NCI-H2196 treated with DMSO at 0.1 percent for 48 hours (cell line): Measurements from ENCODE around the gene BRPF1.

ENCODE experiments used
- DNase-seq: peaks from one replicate; lab custom pipeline; 2025; ENCODE audit not compliant: unreplicated experiment; lab: John Stamatoyannopoulos, UW

The BRPF1 gene

DNA sequence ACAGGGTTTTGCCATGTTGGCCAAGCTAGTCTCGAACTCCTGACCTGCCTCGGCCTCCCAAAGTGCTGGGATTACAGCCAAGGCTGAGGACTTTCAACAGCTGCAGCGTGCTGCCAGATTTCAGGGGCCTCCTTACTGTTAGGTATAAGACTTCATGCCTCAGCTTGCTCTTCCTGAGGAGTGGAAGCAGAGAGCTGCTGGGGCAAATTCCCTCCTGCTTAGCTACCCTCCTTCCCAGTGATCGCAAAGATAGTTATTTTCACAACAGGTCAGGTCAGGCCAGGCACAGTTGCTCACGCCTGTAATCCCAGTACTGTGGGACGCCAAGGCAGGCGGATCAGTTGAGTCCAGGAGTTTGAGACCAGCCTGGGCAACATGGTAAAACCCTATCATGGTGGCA is 30.5 kb upstream of the BRPF1 start:
- no peak for DNase-seq

DNA sequence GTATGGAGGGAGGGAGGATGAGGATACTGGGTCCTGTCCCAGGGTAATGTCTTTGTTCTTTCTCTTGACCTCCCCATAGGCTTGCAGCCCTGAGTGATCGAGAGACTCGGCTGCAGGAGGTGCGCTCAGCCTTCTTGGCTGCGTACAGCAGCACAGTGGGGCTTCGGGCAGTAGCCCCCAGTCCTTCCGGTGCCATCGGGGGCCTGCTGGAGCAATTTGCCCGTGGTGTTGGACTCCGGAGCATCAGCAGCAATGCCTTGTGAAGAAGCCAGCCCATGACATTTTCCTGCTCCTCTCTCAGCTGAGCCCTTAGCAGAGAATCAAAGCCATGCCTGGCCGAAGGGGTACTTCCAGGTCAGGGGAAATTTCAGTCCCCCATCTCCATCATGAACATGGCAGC is 29.8 kb upstream of the BRPF1 start:
- DNase-seq: no peak

DNA sequence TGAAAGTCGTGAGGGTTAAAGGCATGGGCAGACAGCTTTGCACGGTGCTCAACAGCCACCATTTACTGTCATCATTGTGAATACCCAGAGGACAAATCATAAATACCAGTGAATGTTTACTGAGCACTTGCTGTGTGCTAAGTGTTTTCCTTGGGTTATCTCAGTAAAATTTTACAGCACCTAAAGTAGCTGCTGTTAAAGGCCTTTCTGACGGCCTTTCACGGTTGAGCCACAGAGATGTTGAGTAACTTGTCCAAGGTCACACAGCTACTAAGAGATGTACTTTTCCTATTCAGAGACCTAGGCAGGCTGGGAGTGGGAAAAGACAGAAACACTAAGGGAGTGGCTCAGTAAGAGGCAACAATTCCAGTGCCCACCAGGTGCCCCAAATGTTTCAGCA is 28.3 kb upstream of the BRPF1 start:
- DNase-seq: no peak

DNA sequence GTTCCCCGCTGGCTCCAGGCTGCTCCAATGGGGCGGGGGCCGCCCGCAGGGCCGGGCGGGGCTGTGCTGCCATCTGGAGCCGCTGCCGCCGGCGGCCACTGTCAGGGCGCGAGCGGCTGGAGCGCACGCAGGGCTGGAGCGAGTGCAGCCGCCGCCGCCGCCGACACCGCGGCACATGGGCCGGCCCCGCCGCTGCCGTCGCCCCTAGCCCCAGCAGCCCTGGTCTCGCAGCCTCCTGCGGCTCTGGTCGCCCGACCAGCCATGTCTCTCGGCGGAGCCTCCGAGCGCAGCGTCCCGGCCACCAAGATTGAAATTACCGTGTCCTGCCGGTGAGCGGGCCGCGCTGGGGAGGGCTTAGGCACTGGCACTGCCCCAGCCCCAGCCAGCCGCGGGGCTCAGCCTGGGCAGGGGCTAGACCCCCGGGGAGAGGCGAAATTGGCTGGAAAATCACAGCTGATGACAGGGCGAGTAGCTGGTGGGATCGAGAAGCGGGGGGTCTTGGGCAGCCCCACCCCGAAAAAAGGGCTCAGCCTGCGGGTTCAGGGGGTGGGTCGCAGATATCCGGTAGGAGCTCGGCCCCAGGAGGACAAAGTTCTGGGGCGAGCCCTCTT is 27.7 kb upstream of the BRPF1 start, which contains the start of gene CPNE9:
Gene CPNE9, plus strand, starts transcription at position 98 of the 611 bp plus-strand sequence. Its CDS starts 164 bp downstream, at position 262.
- DNase-seq: no peak

DNA sequence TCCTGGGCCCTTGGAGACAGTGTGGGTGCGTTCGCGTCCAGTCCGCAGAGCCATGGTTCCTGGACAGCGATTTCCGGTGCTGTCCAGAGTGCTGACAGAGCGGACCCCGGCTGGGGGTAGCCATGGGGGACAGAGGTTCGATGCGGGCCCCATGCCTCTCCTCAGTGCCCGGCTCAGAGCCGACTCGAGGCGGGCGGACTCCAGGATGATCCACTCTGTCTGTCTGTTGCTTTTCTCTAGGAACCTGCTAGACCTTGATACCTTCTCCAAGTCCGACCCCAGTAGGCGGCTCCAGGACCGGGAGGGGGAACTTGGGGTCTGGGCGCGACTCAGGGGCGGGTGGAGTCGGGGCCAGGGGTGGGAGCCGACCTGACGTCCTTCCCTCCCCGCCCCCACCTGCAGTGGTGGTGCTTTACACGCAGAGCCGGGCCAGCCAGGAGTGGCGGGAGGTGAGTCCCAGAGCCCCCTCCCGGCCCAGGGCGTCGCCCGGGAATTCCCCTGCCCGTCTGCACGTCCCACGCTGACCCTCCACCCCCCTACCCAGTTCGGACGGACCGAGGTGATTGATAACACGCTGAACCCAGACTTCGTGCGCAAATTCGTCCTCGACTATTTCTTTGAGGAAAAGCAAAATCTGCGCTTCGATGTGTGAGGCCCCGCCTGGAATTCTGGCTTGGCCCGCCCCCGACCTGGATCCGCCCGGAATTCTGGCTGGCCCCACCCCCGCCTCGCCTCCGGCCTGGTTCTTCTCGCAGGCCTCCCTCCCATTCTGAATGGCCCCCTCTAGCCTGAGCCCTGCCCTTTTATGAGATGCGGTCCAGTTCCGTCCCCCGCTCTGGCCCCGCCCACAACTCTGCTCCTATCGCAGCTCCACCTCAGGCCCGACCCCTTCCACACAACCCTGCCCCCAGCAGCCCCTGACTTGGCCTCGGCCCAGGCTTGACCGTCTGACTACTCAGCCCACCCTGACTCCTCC is 26.9 kb upstream of the BRPF1 start:
- DNase-seq: peak; percentile 8

DNA sequence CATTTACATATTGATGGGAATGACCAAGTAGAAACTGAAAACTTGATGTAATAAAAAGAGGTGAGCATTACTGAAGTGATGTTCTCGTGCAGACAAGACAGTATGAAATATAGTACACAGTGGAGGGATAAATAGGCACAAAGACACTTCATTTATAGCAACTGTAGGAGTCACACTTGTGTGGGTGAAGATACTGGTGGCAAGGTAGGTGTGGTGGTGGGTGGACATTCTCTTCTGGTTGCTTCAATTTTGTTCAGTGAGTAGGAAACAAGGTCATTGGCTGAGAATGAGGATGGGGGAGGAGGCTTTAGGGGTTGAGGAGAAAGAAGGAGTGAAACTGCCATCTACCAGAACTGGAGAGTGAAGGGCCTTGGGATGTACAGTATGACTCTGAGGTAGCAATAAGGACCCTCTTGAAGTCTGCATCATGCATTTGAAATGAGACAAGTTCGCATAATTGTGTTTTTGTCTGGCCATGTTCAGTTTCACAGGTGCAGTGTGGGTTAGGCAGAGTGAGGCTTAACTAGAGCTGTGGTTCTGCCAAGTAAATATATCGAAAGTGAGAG is 21.3 kb upstream of the BRPF1 start:
- no peak for DNase-seq

DNA sequence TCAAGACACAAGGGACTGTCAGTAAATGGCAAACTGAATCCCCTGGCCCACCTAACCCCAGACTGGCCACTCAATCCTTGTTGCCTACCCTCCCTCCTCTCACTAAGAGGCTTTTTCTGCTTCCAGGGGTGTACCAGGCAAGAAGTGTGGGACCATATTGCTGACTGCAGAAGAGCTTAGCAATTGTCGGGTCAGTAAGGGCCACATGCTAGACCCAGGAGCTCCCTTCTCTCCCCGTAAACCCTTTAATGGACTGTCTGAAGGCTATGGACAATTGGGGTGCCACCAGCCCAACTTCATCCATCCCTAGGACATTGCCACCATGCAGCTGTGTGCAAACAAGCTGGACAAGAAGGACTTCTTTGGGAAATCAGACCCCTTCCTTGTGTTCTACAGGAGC is 19.1 kb upstream of the BRPF1 start:
- DNase-seq: no peak

DNA sequence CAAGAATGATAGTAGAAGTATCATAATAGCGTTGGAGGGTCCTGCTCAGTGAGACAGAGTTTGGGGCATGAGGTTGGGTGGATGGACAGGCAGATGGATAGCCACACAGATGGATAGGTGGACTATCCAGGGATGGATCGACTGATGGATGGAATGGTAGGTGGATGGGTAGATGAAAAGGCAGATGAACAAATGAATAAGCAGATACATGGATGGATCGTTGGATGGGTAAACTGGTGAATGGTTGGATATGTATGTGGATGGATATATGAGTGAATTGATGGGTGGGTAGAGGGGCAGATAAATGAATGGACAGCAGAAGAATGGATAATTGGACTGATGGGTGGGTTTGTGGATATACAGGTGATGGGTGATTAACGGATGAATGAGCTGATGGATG is 18.4 kb upstream of the BRPF1 start:
- DNase-seq: no peak

DNA sequence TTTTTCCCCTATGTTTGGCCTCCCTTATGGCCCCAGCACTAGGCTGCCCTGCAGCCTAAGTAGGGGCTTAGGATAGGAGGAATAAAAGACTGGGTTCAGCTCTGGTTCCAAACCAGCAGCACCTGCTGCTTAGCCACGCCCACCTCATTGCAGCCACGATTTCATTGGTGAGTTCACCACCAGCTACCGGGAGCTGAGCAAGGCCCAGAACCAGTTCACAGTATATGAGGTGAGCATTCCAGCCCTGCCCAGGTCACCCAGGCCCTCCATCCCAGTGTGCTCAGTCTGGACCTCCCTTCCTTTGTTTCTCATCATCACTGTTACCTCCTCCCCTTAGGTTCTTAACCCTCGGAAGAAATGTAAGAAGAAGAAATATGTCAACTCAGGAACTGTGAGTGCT is 16.4 kb upstream of the BRPF1 start:
- DNase-seq: no peak

DNA sequence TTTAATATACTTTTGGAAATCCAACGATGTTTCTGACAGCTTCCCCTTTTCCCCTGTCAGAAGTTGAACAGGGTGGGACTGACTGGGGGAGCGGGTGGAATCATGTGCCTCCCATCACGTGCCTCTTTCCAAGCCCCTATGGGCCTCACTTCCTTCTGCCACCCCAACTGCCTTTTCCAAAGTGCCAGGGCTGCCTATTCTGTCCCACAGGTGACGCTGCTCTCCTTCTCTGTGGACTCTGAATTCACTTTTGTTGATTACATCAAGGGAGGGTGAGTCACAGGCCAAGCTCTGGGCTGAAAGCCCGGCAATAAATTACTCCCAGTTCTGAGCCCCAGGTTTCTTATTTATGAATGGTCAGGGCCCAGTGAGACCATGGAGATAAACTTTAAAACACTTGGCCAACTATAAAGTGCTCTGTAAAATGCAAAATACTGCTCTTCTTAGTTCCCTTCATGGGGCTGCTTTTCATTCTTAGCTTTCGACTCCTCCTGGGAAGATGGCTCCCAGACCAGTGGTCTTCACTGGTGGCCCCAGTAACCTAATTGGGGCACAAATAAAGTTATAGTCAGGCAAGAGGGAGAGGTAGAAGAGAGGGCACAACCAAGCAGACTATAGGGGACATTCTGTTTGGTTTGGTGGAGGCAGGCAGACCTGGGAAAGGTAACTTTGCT is 15.6 kb upstream of the BRPF1 start:
- no peak for DNase-seq

DNA sequence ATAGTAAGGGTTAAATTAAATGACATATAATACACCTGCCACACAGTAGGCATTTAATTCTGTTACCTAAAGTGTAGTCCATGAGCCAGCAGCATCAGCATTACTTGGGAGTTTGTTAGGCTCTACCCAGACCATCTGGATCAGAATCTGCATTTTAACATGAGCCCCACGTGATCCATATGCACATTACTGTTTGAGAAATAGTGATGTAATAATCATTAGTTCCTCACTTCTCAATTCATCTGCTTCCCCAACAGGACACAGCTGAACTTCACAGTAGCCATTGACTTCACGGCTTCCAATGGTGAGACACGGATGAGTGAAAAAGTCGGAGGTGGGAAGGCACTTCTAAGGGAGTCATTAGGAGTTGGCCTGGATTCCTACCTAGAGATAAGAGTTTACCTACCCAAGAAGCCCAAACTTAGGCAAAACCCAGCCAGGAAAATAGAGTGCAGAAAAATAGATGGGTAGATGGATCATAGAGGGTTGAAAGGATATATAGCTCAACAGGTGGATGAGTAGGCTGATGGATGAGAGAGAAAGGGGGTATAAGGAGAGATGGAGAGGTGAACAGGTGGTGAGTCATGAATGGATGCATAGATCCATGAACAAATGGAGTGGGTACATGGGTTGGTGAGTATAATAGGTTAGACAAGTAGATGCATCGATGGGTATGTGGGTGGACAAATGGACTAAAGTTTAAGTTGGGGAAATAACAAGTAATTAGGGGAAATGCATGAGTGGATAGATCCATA is 14.6 kb upstream of the BRPF1 start:
- DNase-seq: no peak

DNA sequence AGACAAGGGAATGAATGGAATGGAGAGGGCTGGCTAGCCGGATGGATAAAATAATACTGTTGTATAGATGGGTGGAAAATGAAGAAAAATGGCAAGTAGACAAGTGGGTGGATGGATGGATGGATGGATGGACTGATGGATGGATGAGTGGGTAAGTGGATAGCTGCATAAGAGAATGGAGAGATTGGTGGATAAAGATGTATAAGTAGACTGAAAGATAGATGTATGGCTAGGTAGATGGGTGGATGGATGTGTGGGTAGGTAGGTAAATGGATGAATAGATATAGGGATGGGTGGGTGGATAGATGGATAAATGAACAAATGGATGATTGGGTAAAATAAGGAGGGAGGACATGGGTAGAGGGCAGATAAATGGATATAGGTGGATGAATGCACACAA is 14.0 kb upstream of the BRPF1 start:
- no peak for DNase-seq

DNA sequence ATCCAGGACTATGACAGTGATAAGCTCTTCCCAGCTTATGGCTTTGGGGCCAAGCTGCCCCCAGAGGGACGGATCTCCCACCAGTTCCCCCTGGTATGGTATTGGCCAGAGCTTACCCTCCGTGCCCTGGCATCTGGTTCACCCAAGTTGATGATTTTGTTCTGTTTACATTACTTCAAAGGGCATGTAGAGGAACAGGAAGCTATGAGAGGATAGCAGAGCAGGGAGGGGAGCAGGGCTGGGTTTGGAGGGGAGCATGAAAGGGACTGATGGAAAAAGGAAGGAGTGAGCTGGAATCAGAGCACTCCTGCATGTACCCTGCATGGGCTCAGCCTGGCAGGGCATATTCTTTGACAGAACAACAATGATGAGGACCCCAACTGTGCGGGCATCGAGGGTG is 13.4 kb upstream of the BRPF1 start:
- no peak for DNase-seq

DNA sequence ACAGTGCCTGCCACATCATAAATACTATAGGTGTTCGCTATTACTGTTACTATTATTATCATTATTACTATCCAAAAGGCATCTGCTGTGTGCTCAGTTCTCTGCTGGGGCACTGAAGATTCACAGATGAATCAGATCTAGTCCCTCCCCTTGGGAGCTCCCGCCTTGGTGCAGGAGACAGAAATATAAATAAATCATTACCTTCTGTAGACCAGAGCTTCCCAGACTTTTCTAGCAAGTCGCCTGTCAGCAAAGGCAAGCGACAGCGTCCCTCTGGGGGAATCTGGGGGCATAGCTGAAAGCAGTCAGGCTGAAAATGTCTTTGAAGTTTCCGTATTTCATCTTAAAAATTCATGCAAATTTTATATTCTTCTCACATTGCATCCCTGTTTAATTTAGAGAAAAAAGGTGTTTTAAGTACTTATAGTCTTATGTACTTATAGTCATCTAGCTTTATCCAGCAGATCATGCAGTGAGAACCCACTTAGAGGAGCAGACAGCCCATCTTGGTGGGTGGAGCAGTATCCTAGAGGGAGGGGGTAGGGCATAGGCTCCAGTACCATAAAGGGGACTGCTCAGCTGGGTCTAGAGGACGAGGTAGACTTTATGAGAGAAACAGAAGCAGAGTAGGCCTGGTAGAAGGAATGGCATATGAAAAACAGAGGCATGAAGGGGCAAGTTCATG is 10.4 kb upstream of the BRPF1 start:
- DNase-seq: no peak

DNA sequence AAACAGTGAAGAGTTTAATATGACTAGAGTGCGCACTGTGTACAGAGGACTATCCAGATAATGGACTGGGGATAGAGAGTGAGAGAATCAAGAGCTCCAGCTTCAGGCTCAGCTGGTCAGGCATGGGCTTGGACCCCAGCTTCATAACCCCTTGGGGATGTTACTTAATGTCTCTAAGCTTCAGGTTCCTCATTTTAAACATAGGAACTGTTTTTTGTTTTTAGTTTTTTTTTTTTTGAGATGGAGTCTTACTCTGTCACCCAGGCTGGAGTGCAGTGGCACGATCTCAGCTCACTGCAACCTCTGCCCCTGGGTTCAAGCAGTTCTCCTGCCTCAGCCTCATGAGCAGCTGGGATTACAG is 9.9 kb upstream of the BRPF1 start:
- no peak for DNase-seq

DNA sequence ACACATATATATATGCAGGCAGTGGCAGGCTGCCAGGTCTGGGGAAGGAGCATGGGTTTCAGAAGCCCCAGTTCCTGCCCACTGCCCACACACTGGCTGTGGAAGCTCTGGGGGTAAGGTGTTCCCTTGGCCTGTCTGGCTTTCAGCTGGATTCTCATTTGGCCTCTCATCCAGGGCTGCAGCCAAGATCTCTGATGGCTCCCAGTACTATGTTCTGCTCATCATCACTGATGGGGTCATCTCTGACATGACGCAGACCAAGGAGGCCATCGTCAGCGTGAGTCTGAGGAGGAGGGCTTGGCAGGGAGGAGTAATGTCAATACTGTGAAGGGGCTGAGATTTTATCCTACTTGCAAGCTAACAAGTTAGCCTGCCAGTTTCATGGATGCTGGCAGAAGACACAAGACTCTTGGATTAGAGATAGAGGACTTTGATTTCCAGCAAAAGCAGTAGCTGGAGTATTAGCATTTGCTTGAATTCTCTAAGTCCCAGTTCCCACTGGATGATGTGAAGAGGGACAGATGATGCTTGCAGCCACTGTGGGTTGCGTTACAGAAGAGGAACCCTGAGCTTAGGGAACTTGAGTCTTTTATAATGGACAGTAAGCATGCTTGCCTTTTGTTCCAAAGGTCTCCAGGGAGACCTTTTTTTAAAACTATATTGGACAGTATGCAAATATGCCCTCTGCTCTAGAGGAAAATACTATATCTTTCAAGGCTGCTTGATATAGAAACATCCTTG is 5.6 kb upstream of the BRPF1 start:
- DNase-seq: no peak

DNA sequence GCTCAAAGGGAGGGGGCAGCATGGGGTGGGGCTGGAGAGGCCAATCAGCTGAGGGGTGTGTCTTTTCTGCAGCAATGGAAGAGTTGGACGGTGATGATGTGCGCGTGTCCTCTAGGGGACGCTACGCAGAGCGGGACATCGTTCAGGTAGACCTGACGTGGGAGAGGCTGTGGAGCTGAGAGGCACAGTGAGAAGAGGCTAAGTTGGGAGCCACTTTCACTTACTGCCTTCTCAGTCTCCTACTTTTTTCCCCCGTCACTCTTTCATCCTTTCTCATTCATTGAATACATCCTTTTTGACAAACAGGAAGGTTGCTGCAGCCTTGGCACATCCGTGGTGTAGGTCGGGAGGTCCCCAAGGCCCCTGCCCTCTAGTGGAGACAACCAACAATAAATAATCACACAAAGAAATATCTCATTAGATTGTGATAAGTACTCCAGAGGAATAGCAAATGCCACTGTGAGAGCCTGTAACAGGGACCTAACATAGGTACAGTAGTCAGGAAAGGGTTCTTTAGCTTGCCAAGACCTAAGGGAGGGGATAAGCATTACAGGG is 4.4 kb upstream of the BRPF1 start:
- DNase-seq: no peak

DNA sequence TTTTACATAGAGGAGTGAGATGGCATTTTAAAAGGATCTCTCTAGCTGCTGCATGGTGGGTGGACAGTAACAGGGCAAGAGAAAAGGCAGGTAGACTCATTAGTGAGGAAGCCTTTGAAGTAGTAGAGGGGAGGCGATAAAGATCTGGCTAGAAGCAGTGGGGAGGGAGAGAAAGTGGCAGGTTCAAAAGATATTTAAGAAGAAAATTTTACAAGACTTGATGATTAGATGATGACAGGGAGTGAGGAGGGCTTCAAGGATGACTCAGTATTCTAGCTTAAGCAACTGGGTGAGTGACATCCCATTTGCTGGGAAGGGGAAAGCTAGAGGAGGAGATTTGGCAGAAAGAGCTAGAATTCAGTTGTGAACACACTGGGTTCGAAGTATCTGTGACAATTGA is 3.8 kb upstream of the BRPF1 start:
- no peak for DNase-seq

DNA sequence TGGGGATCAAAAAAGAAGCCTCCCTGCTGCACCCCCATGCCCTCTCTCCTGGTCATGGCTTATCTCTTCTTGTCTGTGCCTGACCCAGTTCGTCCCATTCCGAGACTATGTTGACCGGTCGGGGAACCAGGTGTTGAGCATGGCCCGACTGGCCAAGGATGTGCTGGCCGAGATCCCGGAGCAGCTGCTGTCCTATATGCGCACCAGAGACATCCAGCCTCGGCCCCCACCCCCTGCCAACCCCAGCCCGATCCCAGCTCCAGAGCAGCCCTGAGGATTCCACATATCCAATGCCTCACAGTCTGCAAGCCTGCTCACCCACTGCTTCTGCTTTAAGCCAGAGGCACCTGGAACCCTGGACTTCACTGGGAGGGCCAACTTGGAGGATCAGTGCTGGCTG is 2.1 kb upstream of the BRPF1 start:
- DNase-seq: no peak
